HepG2 (cell line): ENCODE results near the gene KIRREL2. TPM values are rescaled to one million over a fixed set of nuclear protein-coding genes. Genes with fewer than 3 reads are reported as not detected.

ENCODE experiments used
- ATF6 ChIP-seq: sonication (generic); formaldehyde crosslinking; conservative IDR thresholded peaks from 2 replicates; pipeline ENCODE4 v1.4.0; 2020; ENCODE audit warnings: missing genetic modification reagents
- DMAP1 ChIP-seq: IDR thresholded peaks from 2 replicates; pipeline ENCODE4 v1.6.1; 2016
- GMEB2 ChIP-seq: IDR thresholded peaks from 2 replicates; pipeline ENCODE4 v1.6.1; 2016; ENCODE audit warnings: missing biosample characterization, missing genetic modification reagents, low read depth
- MXI1 ChIP-seq: IDR thresholded peaks from 3 replicates; pipeline ENCODE4 v1.6.1; 2012; ENCODE audit warnings: low read depth, low read length, inconsistent platforms, borderline replicate concordance
- PBX3 ChIP-seq: sonication (generic); formaldehyde crosslinking; IDR thresholded peaks from 2 replicates; pipeline ENCODE4 v1.8.1; 2023; ENCODE audit warnings: missing genetic modification reagents, inconsistent platforms, borderline replicate concordance
- RERE ChIP-seq: IDR thresholded peaks from 2 replicates; pipeline ENCODE4 v1.6.1; 2016; ENCODE audit warnings: low read depth, missing genetic modification reagents, missing compliant biosample characterization
- USF2 ChIP-seq, 2 experiments: sonication (generic) in 1 of 2; formaldehyde crosslinking in 1 of 2; IDR thresholded peaks; 2 replicates each; pipeline versions ENCODE4 v1.5.1 to v1.6.1; 2011 to 2020; ENCODE audit warnings: borderline replicate concordance in 1 of 2, low read depth in 1 of 2, low read length in 1 of 2, mild to moderate bottlenecking in 1 of 2, missing genetic modification reagents in 1 of 2, moderate library complexity in 1 of 2
- ZFY ChIP-seq: sonication (generic); formaldehyde crosslinking; IDR thresholded peaks from 2 replicates; pipeline ENCODE4 v1.4.0; 2020; ENCODE audit warnings: missing genetic modification reagents
- ZNF3 ChIP-seq: IDR thresholded peaks from 2 replicates; pipeline ENCODE4 v1.7.0; 2017; ENCODE audit warnings: inconsistent platforms
- ZNF333 ChIP-seq: sonication (generic); formaldehyde crosslinking; IDR thresholded peaks from 2 replicates; pipeline ENCODE4 v1.4.0; 2020; ENCODE audit warnings: mild to moderate bottlenecking, missing genetic modification reagents, borderline replicate concordance
- ZNF335 ChIP-seq: sonication (generic); formaldehyde crosslinking; IDR thresholded peaks from 2 replicates; pipeline ENCODE4 v1.4.0; 2020; ENCODE audit warnings: missing genetic modification reagents
- ZNF432 ChIP-seq: sonication (generic); formaldehyde crosslinking; IDR thresholded peaks from 2 replicates; pipeline ENCODE4 v1.5.0; 2020; ENCODE audit warnings: missing genetic modification reagents, mild to moderate bottlenecking, borderline replicate concordance
- ZNF563 ChIP-seq: sonication (generic); formaldehyde crosslinking; IDR thresholded peaks from 2 replicates; pipeline ENCODE4 v1.8.0; 2022; ENCODE audit warnings: mild to moderate bottlenecking, moderate library complexity, missing genetic modification reagents
- ZNF569 ChIP-seq: sonication (generic); formaldehyde crosslinking; IDR thresholded peaks from 2 replicates; pipeline ENCODE4 v1.5.0; 2020; ENCODE audit warnings: mild to moderate bottlenecking, missing genetic modification reagents, moderate library complexity, borderline replicate concordance
- ZNF713 ChIP-seq: sonication (generic); formaldehyde crosslinking; IDR thresholded peaks from 2 replicates; pipeline ENCODE4 v1.4.0; 2020; ENCODE audit warnings: mild to moderate bottlenecking, missing genetic modification reagents
- polyA plus RNA-seq, 8 experiments: library from polyadenylated mRNA; depleted of rRNA in 3 of 8; stranded (reverse) in 7 of 8; unstranded in 1 of 8; fragments of >200 nt; fragmentation: Illumina TruSeq in 4 of 8; extraction: Trizol in 4 of 8; gene quantifications; 2 replicates each; pipeline versions ENCODE4 v1.2.1 to v1.2.3, GENCODE V29; 2011 to 2016; ENCODE audit warnings: low read depth in 4 of 8, missing spikeins in 1 of 8, mixed read lengths in 1 of 8; ENCODE audit not compliant: insufficient read depth in 1 of 8
- total RNA-seq, 5 experiments: library from RNA; depleted of rRNA; stranded (reverse); fragments of >200 nt; fragmentation: Illumina TruSeq; extraction: Trizol; gene quantifications; 2 replicates each; pipeline ENCODE4 v1.2.3, GENCODE V29; 2016; ENCODE audit warnings: low read depth in 1 of 5

KIRREL2 gene
- total and polyA plus RNA-seq, 2 of the 13 experiments (the other 11 are each of a cell fraction or from before 2014, with no cell fraction given): 0.18 to 2.4 TPM

GRCh38 chr19:35879770-35880317 lies 23.1 kb downstream of the KIRREL2 start (continued):
- TF ChIP-seq ZFY (CRISPR knock-in tag): peak; percentile 52
- no peak for TF ChIP-seq ZNF713 (CRISPR knock-in tag)
- peak; percentile 86 for TF ChIP-seq PBX3
- TF ChIP-seq ATF6: peak; percentile 96; the same call in 1 of the 2 replicates
- no peak for TF ChIP-seq ZNF569
- 0 out of 2 replicates have a peak, but pooled peaks have one; percentile 26 for TF ChIP-seq RERE (CRISPR knock-in tag)
- no peak for TF ChIP-seq GMEB2
- peak; percentile 86 for TF ChIP-seq ZNF335 (CRISPR knock-in tag)
- TF ChIP-seq DMAP1: peak; percentile 48; the same call in 1 of the 2 replicates
- peak; percentile 95 for TF ChIP-seq ZNF563 (CRISPR knock-in tag)
- TF ChIP-seq MXI1: peak; percentile 89; the same call in 1 of the 3 replicates
- peak; percentile 89; the same call in 1 of the 2 replicates for TF ChIP-seq ZNF333 (CRISPR knock-in tag)
- TF ChIP-seq ZNF3: peak; percentile 77; the same call in 1 of the 2 replicates
- TF ChIP-seq USF2 (IDR thresholded peaks at IDR 0.05; ENCODE audit: low read depth, low read length): no peak
- no peak; the same call in 1 of the 2 replicates for TF ChIP-seq USF2 (CRISPR knock-in tag; IDR thresholded peaks at IDR 0.05; ENCODE audit: borderline replicate concordance)
- TF ChIP-seq ZNF432: no peak
